DOHH2 (cell line): ENCODE results near the gene ADPRM.

Experiments used
- H3F3A ChIP-seq: fragments of 200-600 bp; sonication (generic), shearing (Covaris generic); 2 replicates; pipeline ENCODE4 v1.6.0; 2016; ENCODE audit warnings: antibody characterized with exemption, mild to moderate bottlenecking; ENCODE audit not compliant: control insufficient read depth, insufficient read depth
- H3K27ac ChIP-seq: fragments of 200-600 bp; sonication (generic); 2 replicates; pipeline ENCODE4 v1.5.1; 2014; ENCODE audit warnings: low read depth, mild to moderate bottlenecking, low read length, moderate library complexity
- H3K27me3 ChIP-seq: fragments of 200-600 bp; sonication (generic); 2 replicates; pipeline ENCODE4 v1.6.1; 2014; ENCODE audit warnings: mild to moderate bottlenecking, low read length, mixed read lengths; ENCODE audit not compliant: control insufficient read depth
- H3K36me3 ChIP-seq: fragments of 200-600 bp; sonication (generic); 2 replicates; pipeline ENCODE4 v1.6.1; 2014; ENCODE audit warnings: mild to moderate bottlenecking, low read length, moderate library complexity, mixed read lengths; ENCODE audit not compliant: control insufficient read depth
- H3K4me1 ChIP-seq: fragments of 200-600 bp; sonication (generic); 2 replicates; pipeline ENCODE4 v1.6.1; 2014; ENCODE audit warnings: mild to moderate bottlenecking, low read length, mixed read lengths; ENCODE audit not compliant: control insufficient read depth
- H3K4me2 ChIP-seq: fragments of 200-600 bp; sonication (generic); 2 replicates; pipeline ENCODE4 v1.6.0; 2014; ENCODE audit warnings: mild to moderate bottlenecking, low read length, moderate library complexity
- H3K4me3 ChIP-seq: fragments of 200-600 bp; sonication (generic); 2 replicates; pipeline ENCODE4 v1.5.1; 2014; ENCODE audit warnings: mild to moderate bottlenecking, low read length, mixed read lengths
- H3K79me2 ChIP-seq: fragments of 200-600 bp; sonication (generic); 2 replicates; pipeline ENCODE4 v1.6.1; 2014; ENCODE audit warnings: mild to moderate bottlenecking, low read length, mixed read lengths; ENCODE audit not compliant: control insufficient read depth
- H3K9me2 ChIP-seq: fragments of 200-600 bp; sonication (generic); replicated peaks from 2 replicates; pipeline ENCODE4 v1.6.1; 2014; ENCODE audit warnings: mild to moderate bottlenecking, low read length, mixed read lengths; ENCODE audit not compliant: control insufficient read depth
- H3K9me3 ChIP-seq: fragments of 200-600 bp; sonication (generic); 2 replicates; pipeline ENCODE4 v1.6.1; 2014; ENCODE audit warnings: antibody characterized with exemption, low read length, mixed read lengths; ENCODE audit not compliant: control insufficient read depth, insufficient read depth
- H4K20me1 ChIP-seq: fragments of 200-600 bp; sonication (generic); 2 replicates; pipeline ENCODE4 v1.6.0; 2014; ENCODE audit warnings: low read depth, mild to moderate bottlenecking, antibody characterized with exemption, low read length, moderate library complexity; ENCODE audit not compliant: control insufficient read depth, insufficient read depth
- CTCF ChIP-seq: fragments of 200-600 bp; sonication (generic); IDR thresholded peaks from one replicate; pipeline ENCODE4 v1.5.1; 2014; ENCODE audit warnings: antibody characterized with exemption, mild to moderate bottlenecking, low read depth, low read length; ENCODE audit not compliant: poor library complexity, severe bottlenecking
- EZH2phosphoT487 ChIP-seq: fragments of 200-600 bp; sonication (generic); IDR thresholded peaks from 2 replicates; pipeline ENCODE4 v1.6.1; 2017; ENCODE audit warnings: borderline replicate concordance, mild to moderate bottlenecking, antibody characterized with exemption, low read length, moderate library complexity, mixed read lengths

Gene ADPRM

GRCh38 chr17:10666906-10667305 lies 30.5 kb upstream of the ADPRM start:
- no peak overlapping the region for H3K4me2 ChIP-seq
- no peaks in the 10 kb centered on the region for H3K79me2 ChIP-seq
- H3K4me1 ChIP-seq = no peaks in the 10 kb centered on the region
- H3F3A ChIP-seq = no peaks in the 10 kb centered on the region
- H3K4me3 ChIP-seq = no peak overlapping the region
- no peaks in the 10 kb centered on the region for H4K20me1 ChIP-seq
- H3K36me3 ChIP-seq = no peaks in the 10 kb centered on the region
- TF ChIP-seq EZH2phosphoT487 (no peak), CTCF (no peak)
- no peaks in the 10 kb centered on the region for H3K27me3 ChIP-seq
- H3K27ac ChIP-seq = no peak overlapping the region
- no peaks in the 10 kb centered on the region for H3K9me3 ChIP-seq
- H3K9me2 ChIP-seq = no peaks in the 10 kb centered on the region

GRCh38 chr17:10668775-10669174 lies 28.6 kb upstream of the ADPRM start:
- Histone ChIP-seq H3K4me1 (no peaks in the 10 kb centered on the region), H3K36me3 (no peaks in the 10 kb centered on the region; the same call in 1 of the 2 replicates), H3K27ac (no peak overlapping the region), H3K9me2 (no peaks in the 10 kb centered on the region), H3K4me2 (no peak overlapping the region), H3K79me2 (no peaks in the 10 kb centered on the region), H3K27me3 (no peaks in the 10 kb centered on the region), H3K4me3 (no peak overlapping the region), H3F3A (no peaks in the 10 kb centered on the region), H3K9me3 (no peaks in the 10 kb centered on the region), H4K20me1 (no peaks in the 10 kb centered on the region)
- TF ChIP-seq CTCF (no peak), EZH2phosphoT487 (no peak)

DNA sequence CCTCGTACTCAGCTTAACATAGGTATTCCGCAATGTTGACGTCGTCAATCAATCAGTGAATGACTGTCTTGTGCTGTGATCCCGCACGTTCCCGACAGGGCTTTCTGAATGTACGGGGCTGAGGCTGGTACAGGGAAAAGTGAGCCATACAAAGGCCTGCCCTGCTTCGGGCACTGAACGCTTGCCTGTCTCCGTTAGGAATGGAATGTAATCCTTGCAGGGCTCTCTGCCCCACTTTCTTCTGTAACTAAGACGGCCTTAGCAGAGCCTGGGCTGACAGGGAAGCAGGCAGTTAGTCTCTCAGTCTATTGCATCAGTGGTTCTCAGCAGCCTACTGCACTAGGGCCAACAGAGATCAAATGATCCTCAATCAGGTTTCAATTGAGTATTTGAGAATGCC lies 24.1 kb upstream of the ADPRM start:
- no peaks in the 10 kb centered on the region for H4K20me1 ChIP-seq
- no peak overlapping the region for H3K27ac ChIP-seq
- H3K27me3 ChIP-seq = no peaks in the 10 kb centered on the region
- TF ChIP-seq CTCF = no peak
- TF ChIP-seq EZH2phosphoT487 = no peak
- H3K9me3 ChIP-seq = no peaks in the 10 kb centered on the region
- H3K4me1 ChIP-seq = no peaks in the 10 kb centered on the region
- no peaks in the 10 kb centered on the region for H3K79me2 ChIP-seq
- no peaks in the 10 kb centered on the region for H3F3A ChIP-seq
- H3K9me2 ChIP-seq = no peaks in the 10 kb centered on the region
- no peak overlapping the region for H3K4me3 ChIP-seq
- H3K4me2 ChIP-seq = no peak overlapping the region
- peaks cover 31% of the 10 kb centered on the region for H3K36me3 ChIP-seq

DNA sequence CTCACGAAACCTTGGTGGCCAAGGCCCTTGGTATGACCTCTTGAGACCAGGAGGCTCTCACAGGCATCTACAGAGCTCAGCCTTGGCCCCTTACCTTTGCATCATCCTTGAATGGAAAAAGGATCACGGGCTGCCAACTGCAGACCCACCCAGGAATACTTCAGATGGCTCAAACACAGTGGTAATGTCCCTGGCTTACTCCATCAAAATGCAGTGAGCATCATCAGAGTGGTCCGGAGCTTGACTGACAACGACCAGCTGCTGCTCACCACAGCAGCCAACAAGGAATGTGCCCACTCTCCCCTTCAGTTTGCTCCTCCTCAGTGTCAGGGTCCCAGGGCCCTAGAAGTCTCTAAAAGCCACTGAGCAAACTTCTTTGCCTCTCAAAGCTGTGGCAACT lies 22.7 kb upstream of the ADPRM start:
- no peaks in the 10 kb centered on the region for H3K9me3 ChIP-seq
- H3K36me3 ChIP-seq = peaks cover 42% of the 10 kb centered on the region

More for the DNA sequence above, 22.7 kb upstream of the ADPRM start:
- Histone ChIP-seq H3K4me3 (no peak overlapping the region), H3K9me2 (no peaks in the 10 kb centered on the region), H3K27me3 (no peaks in the 10 kb centered on the region), H3K4me1 (no peaks in the 10 kb centered on the region), H4K20me1 (no peaks in the 10 kb centered on the region), H3K27ac (no peak overlapping the region), H3K79me2 (no peaks in the 10 kb centered on the region), H3K4me2 (no peak overlapping the region), H3F3A (no peaks in the 10 kb centered on the region)
- no peak for TF ChIP-seq EZH2phosphoT487
- no peak for TF ChIP-seq CTCF
